Measurements from ENCODE around the gene CMSS1.

GRCh38 chr3:100089812-100090668 lies 272.4 kb downstream of the CMSS1 start:
- TF ChIP-seq CTCF (IDR thresholded peaks at IDR 0.05) (no peak; the same call in 1 of the 2 replicates), SP1 (CRISPR knock-in tag; conservative IDR thresholded peaks at IDR 0.05) (no peak), E2F1 (CRISPR knock-in tag; IDR thresholded peaks at IDR 0.05) (no peak), ESRRA (CRISPR knock-in tag; IDR thresholded peaks at IDR 0.05; ENCODE audit: borderline replicate concordance) (no peak)
